HepG2 (cell line): ENCODE results near the gene PLXDC2. TPM values are rescaled to one million over a fixed set of nuclear protein-coding genes. Genes with fewer than 3 reads are reported as not detected.

Experiments used
- ATAC-seq: fragments of 200-7000 bp; cut with Tn5 transposase; 3 replicates; pipeline ENCODE4 v1.9.1; 2020; ENCODE audit warnings: mild to moderate bottlenecking, moderate library complexity
- BruUV-seq: library from RNA; stranded (reverse); fragments of 400-500 nt; replicated peaks from 2 replicates; lab custom pipeline; 2021; lab: Mats Ljungman, UMichigan
- CTCF ChIA-PET: fragments of 300-600 bp; formaldehyde crosslinking; extraction: SDS; loops from one replicate; lab custom pipeline; 2021; ENCODE audit warnings: low total read pairs, inconsistent platforms, low intra/inter-chr PET ratio; lab: Yijun Ruan, JAX
- POLR2A ChIA-PET: fragments of 350-600 bp; sonication (Branson Sonifier 250); formaldehyde crosslinking; loops from one replicate; lab custom pipeline; 2020; ENCODE audit warnings: antibody characterized with exemption, inconsistent platforms; lab: Yijun Ruan, JAX
- DNase-seq: peaks from one replicate; pipeline ENCODE4 v3.0.0-alpha.2; 2015; ENCODE audit warnings: low spot score
- FAIRE-seq: peaks from 3 replicates; lab custom pipeline; 2011; peaks lifted over from hg19 to GRCh38; lab: Jason Lieb, UNC
- H2AFZ ChIP-seq: one replicate; pipeline ENCODE4 v1.6.1; 2011; ENCODE audit warnings: low read length, inconsistent platforms
- H3K27ac ChIP-seq: fragments of 300-600 bp; 3 replicates; pipeline ENCODE4 v1.8.0; 2011; ENCODE audit warnings: mixed run types, mild to moderate bottlenecking, mixed read lengths, low read length, inconsistent platforms; ENCODE audit not compliant: insufficient read depth; ENCODE audit errors: extremely low read length
- H3K27me3 ChIP-seq, 2 experiments: fragments of 200-600 bp in 1 of 2; 2 replicates in 1 of 2; 3 replicates in 1 of 2; pipeline versions ENCODE4 v1.6.0 to v1.8.0; 2011; ENCODE audit warnings: low read length in 2 of 2, mild to moderate bottlenecking in 2 of 2, moderate library complexity in 2 of 2, inconsistent platforms in 1 of 2; ENCODE audit not compliant: insufficient read depth in 2 of 2, control insufficient read depth in 1 of 2
- H3K36me3 ChIP-seq, 2 experiments: fragments of 200-600 bp in 1 of 2; replicated peaks in 1 of 2; 2 replicates in 1 of 2; 3 replicates in 1 of 2; pipeline versions ENCODE4 v1.5.1 to v1.8.0; 2011; ENCODE audit warnings: low read length in 2 of 2, inconsistent platforms in 1 of 2; ENCODE audit not compliant: insufficient read depth in 2 of 2, control insufficient read depth in 1 of 2
- H3K4me1 ChIP-seq: 2 replicates; pipeline ENCODE4 v1.5.1; 2012; ENCODE audit warnings: low read length, inconsistent platforms; ENCODE audit not compliant: insufficient read depth
- H3K4me2 ChIP-seq: 2 replicates; pipeline ENCODE4 v1.6.0; 2011; ENCODE audit warnings: low read depth, low read length, inconsistent platforms
- H3K4me3 ChIP-seq, 3 experiments: fragments of 200-600 bp in 1 of 3; sonication (generic), shearing (Covaris generic) in 1 of 3; replicated peaks in 1 of 3; 2 replicates each; pipeline ENCODE4 v1.5.1; 2011 to 2016; ENCODE audit warnings: low read length in 3 of 3, inconsistent platforms in 2 of 3, low read depth in 2 of 3, mild to moderate bottlenecking in 2 of 3, control low read depth in 1 of 3, mixed read lengths in 1 of 3; ENCODE audit not compliant: insufficient read depth in 1 of 3
- H3K79me2 ChIP-seq: one replicate; pipeline ENCODE4 v1.6.1; 2011; ENCODE audit warnings: low read length, inconsistent platforms; ENCODE audit not compliant: insufficient read depth
- H3K9ac ChIP-seq: 2 replicates; pipeline ENCODE4 v1.6.0; 2011; ENCODE audit warnings: mild to moderate bottlenecking, low read depth, low read length, inconsistent platforms; ENCODE audit not compliant: insufficient read depth
- H3K9me3 ChIP-seq: 2 replicates; pipeline ENCODE4 v1.5.1; 2012; ENCODE audit warnings: mild to moderate bottlenecking, low read length
- H4K20me1 ChIP-seq: 2 replicates; pipeline ENCODE4 v1.6.0; 2011; ENCODE audit warnings: inconsistent platforms, mild to moderate bottlenecking, low read length, moderate library complexity; ENCODE audit not compliant: insufficient read depth
- ARNTL ChIP-seq: sonication (generic); formaldehyde crosslinking; IDR thresholded peaks from 2 replicates; pipeline ENCODE4 v1.4.0; 2020; ENCODE audit warnings: mild to moderate bottlenecking, missing genetic modification reagents
- EZH2 ChIP-seq: conservative IDR thresholded peaks from 2 replicates; pipeline ENCODE4 v1.6.1; 2012; ENCODE audit warnings: mild to moderate bottlenecking, low read depth, low read length, moderate library complexity
- FOXM1 ChIP-seq: sonication (generic); formaldehyde crosslinking; IDR thresholded peaks from 2 replicates; pipeline ENCODE4 v1.5.0; 2020; ENCODE audit warnings: missing genetic modification reagents
- FOXP1 ChIP-seq, 2 experiments: fragments of 450-650 bp in 1 of 2; IDR thresholded peaks; 2 replicates each; pipeline ENCODE4 v1.6.1; 2017 to 2018; ENCODE audit warnings: antibody characterized with exemption in 1 of 2
- HNF4G ChIP-seq, 2 experiments: sonication (generic) in 1 of 2; formaldehyde crosslinking in 1 of 2; IDR thresholded peaks; 2 replicates each; pipeline versions ENCODE4 v1.4.0 to v1.6.1; 2011 to 2020; ENCODE audit warnings: borderline replicate concordance in 2 of 2, low read depth in 2 of 2, mild to moderate bottlenecking in 2 of 2, low read length in 1 of 2, missing genetic modification reagents in 1 of 2, moderate library complexity in 1 of 2
- KDM5A ChIP-seq: fragments of 200-600 bp; sonication (generic); IDR thresholded peaks from 2 replicates; pipeline ENCODE4 v1.7.0; 2018; ENCODE audit warnings: antibody characterized with exemption, mild to moderate bottlenecking, low read length, borderline replicate concordance
- NCOA5 ChIP-seq: sonication (generic); formaldehyde crosslinking; IDR thresholded peaks from 2 replicates; pipeline ENCODE4 v1.4.0; 2020; ENCODE audit warnings: missing genetic modification reagents
- POLR2G ChIP-seq: fragments of 200-400 bp; formaldehyde crosslinking; IDR thresholded peaks from 2 replicates; pipeline ENCODE4 v1.6.1; 2018; ENCODE audit warnings: mild to moderate bottlenecking, low read depth, low read length, moderate library complexity
- PRPF4 ChIP-seq: fragments of 200-400 bp; formaldehyde crosslinking; IDR thresholded peaks from 2 replicates; pipeline ENCODE4 v1.6.1; 2016; ENCODE audit warnings: low read length, low read depth; ENCODE audit not compliant: poor library complexity, severe bottlenecking
- SATB2 ChIP-seq: sonication (generic); formaldehyde crosslinking; IDR thresholded peaks from 2 replicates; pipeline ENCODE4 v1.5.0; 2020; ENCODE audit warnings: missing genetic modification reagents
- ZBTB7B ChIP-seq: sonication (generic); formaldehyde crosslinking; IDR thresholded peaks from 2 replicates; pipeline ENCODE4 v1.4.0; 2020; ENCODE audit warnings: missing genetic modification reagents
- ZFP37 ChIP-seq: sonication (generic); formaldehyde crosslinking; IDR thresholded peaks from 2 replicates; pipeline ENCODE4 v1.4.0; 2020; ENCODE audit warnings: missing genetic modification reagents, borderline replicate concordance
- ZNF225 ChIP-seq: sonication (generic); formaldehyde crosslinking; IDR thresholded peaks from 2 replicates; pipeline ENCODE4 v1.4.0; 2020; ENCODE audit warnings: mild to moderate bottlenecking, missing genetic modification reagents
- ZNF253 ChIP-seq: sonication (generic); formaldehyde crosslinking; IDR thresholded peaks from 2 replicates; pipeline ENCODE4 v1.8.0; 2022; ENCODE audit warnings: mild to moderate bottlenecking, missing genetic modification reagents, borderline replicate concordance
- ZNF34 ChIP-seq: sonication (generic); formaldehyde crosslinking; IDR thresholded peaks from 2 replicates; pipeline ENCODE4 v1.4.0; 2020; ENCODE audit warnings: mild to moderate bottlenecking, missing genetic modification reagents, borderline replicate concordance
- ZNF749 ChIP-seq: sonication (generic); formaldehyde crosslinking; IDR thresholded peaks from 2 replicates; pipeline ENCODE4 v1.8.0; 2022; ENCODE audit warnings: mild to moderate bottlenecking, missing genetic modification reagents, moderate library complexity, borderline replicate concordance
- ZSCAN9 ChIP-seq: IDR thresholded peaks from 2 replicates; pipeline ENCODE4 v1.6.1; 2016; ENCODE audit warnings: borderline replicate concordance
- WGBS: methylation state at CpG from one replicate; pipeline ENCODE4 v1.1.6; 2017; ENCODE audit warnings: low lambda C conversion rate; 5-methylcytosine and 5-hydroxymethylcytosine counted together
- in situ Hi-C: cut with HindIII; loops from 2 replicates; pipeline ENCODE4 v1.10.0; 2017; ENCODE audit warnings: low pct_unique_long_range_greater_than_20kb; ENCODE audit not compliant: extremely low pct_ligation_motif_present
- intact Hi-C: fragments of 100-400 bp; cut with micrococcal nuclease; formaldehyde crosslinking; loops from one replicate; pipeline ENCODE4 v1.10.0; 2022; ENCODE audit not compliant: unreplicated experiment
- polyA plus RNA-seq, 8 experiments: library from polyadenylated mRNA; depleted of rRNA in 3 of 8; stranded (reverse) in 7 of 8; unstranded in 1 of 8; fragments of >200 nt; fragmentation: Illumina TruSeq in 4 of 8; extraction: Trizol in 4 of 8; gene quantifications; 2 replicates each; pipeline versions ENCODE4 v1.2.1 to v1.2.3, GENCODE V29; 2011 to 2016; ENCODE audit warnings: low read depth in 4 of 8, missing spikeins in 1 of 8, mixed read lengths in 1 of 8; ENCODE audit not compliant: insufficient read depth in 1 of 8
- total RNA-seq, 5 experiments: library from RNA; depleted of rRNA; stranded (reverse); fragments of >200 nt; fragmentation: Illumina TruSeq; extraction: Trizol; gene quantifications; 2 replicates each; pipeline ENCODE4 v1.2.3, GENCODE V29; 2016; ENCODE audit warnings: low read depth in 1 of 5
- TF ChIP-seq, protein P1 (sequence below): sonication (generic); formaldehyde crosslinking; IDR thresholded peaks from 2 replicates; pipeline ENCODE4 v1.5.0; 2020; ENCODE audit warnings: mild to moderate bottlenecking, missing genetic modification reagents, borderline replicate concordance

Gene PLXDC2
- total and polyA plus RNA-seq, 2 of the 13 experiments (the other 11 are each of a cell fraction or from before 2014, with no cell fraction given) = 2.1 to 2.4 TPM

DNA sequence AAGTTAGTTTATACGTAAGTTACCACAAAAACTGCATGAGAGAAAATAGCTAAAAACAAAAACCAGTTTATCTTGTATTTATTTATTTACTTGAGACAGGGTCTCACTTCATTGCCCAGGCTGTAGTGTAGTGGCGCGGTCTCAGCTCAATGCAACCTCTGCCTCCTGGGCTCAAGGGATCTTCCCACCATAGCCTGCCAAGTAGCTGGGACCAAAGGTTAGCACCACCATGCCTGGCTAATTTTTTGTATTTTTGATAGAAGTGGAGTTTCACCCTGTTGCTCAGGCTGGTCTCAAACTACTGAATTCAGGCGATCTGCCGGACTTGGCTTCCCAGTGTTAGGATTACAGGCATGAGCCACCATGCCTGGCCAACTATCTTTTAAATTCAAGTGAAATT lies 277.4 kb downstream of the PLXDC2 start:
- intact Hi-C loops = no loop called here
- 63% methylated on average over 5 of the region's 5 CpGs for WGBS
- no peaks in the 10 kb centered on the region for H3K36me3 ChIP-seq
- no peak overlapping the region for H3K4me3 ChIP-seq
- BruUV-seq = no TSS peak
- H3K79me2 ChIP-seq = no peaks in the 10 kb centered on the region
- H3K4me2 ChIP-seq = no peak overlapping the region
- no peak overlapping the region for H3K27ac ChIP-seq
- peaks cover 9% of the 10 kb centered on the region for H3K4me1 ChIP-seq
- no peaks in the 10 kb centered on the region for H4K20me1 ChIP-seq
- H3K9me3 ChIP-seq = 0 out of 2 replicates have a peak, but pooled peaks cover 5% of the 10 kb centered on the region
- H3K27me3 ChIP-seq = no peaks in the 10 kb centered on the region
- in situ Hi-C loops = no loop called here
- no peak for ATAC-seq
- CTCF ChIA-PET = no interaction called here
- POLR2A ChIA-PET = no interaction called here
- no peak overlapping the region for H3K9ac ChIP-seq
- FAIRE-seq = no peak
- DNase-seq = no peak
- no peak overlapping the region for H2AFZ ChIP-seq
- TF ChIP-seq ZNF749 = no peak
- no peak for TF ChIP-seq POLR2G
- TF ChIP-seq, protein P1, sequence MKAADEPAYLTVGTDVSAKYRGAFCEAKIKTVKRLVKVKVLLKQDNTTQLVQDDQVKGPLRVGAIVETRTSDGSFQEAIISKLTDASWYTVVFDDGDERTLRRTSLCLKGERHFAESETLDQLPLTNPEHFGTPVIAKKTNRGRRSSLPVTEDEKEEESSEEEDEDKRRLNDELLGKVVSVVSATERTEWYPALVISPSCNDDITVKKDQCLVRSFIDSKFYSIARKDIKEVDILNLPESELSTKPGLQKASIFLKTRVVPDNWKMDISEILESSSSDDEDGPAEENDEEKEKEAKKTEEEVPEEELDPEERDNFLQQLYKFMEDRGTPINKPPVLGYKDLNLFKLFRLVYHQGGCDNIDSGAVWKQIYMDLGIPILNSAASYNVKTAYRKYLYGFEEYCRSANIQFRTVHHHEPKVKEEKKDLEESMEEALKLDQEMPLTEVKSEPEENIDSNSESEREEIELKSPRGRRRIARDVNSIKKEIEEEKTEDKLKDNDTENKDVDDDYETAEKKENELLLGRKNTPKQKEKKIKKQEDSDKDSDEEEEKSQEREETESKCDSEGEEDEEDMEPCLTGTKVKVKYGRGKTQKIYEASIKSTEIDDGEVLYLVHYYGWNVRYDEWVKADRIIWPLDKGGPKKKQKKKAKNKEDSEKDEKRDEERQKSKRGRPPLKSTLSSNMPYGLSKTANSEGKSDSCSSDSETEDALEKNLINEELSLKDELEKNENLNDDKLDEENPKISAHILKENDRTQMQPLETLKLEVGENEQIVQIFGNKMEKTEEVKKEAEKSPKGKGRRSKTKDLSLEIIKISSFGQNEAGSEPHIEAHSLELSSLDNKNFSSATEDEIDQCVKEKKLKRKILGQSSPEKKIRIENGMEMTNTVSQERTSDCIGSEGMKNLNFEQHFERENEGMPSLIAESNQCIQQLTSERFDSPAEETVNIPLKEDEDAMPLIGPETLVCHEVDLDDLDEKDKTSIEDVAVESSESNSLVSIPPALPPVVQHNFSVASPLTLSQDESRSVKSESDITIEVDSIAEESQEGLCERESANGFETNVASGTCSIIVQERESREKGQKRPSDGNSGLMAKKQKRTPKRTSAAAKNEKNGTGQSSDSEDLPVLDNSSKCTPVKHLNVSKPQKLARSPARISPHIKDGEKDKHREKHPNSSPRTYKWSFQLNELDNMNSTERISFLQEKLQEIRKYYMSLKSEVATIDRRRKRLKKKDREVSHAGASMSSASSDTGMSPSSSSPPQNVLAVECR (CRISPR knock-in tag) = no peak
- TF ChIP-seq ZSCAN9 = no peak
- no peak for TF ChIP-seq HNF4G (IDR thresholded peaks at IDR 0.05; ENCODE audit: borderline replicate concordance, low read depth, low read length)
- TF ChIP-seq HNF4G (CRISPR knock-in tag; IDR thresholded peaks at IDR 0.05; ENCODE audit: borderline replicate concordance, low read depth) = no peak
- no peak for TF ChIP-seq PRPF4
- no peak for TF ChIP-seq FOXP1 (IDR thresholded peaks at IDR 0.05)
- TF ChIP-seq FOXP1 (CRISPR knock-in tag; IDR thresholded peaks at IDR 0.05) = no peak
- no peak for TF ChIP-seq SATB2 (CRISPR knock-in tag)
- TF ChIP-seq ARNTL = no peak
- no peak for TF ChIP-seq EZH2
- no peak for TF ChIP-seq FOXM1
- no peak for TF ChIP-seq NCOA5 (CRISPR knock-in tag)
- no peak for TF ChIP-seq ZNF253 (CRISPR knock-in tag)
- no peak for TF ChIP-seq ZBTB7B
- no peak for TF ChIP-seq KDM5A
- TF ChIP-seq ZFP37 (CRISPR knock-in tag) = no peak
- no peak for TF ChIP-seq ZNF225
- no peak for TF ChIP-seq ZNF34 (CRISPR knock-in tag)
